ENCODE results near the gene SLC7A14. TPM values are rescaled to one million over a fixed set of nuclear protein-coding genes. Genes with fewer than 3 reads are reported as not detected.

SLC7A14 gene
- total and polyA plus RNA-seq, 2 of the 4 experiments (the other 2 are of a cell fraction): 2.7 to 6.8 TPM

- in situ Hi-C loops (cut with MboI; ENCODE audit: low sequenced_read_pairs) (loop anchor here (10.0 kb wide), 1 partner anchor 268 kb away; no protein-coding TSS in a partner anchor), dilution Hi-C loops (cut with HindIII; ENCODE audit: low sequenced_read_pairs, unreplicated experiment) (no loop called here), intact Hi-C loops (cut with micrococcal nuclease) (loop anchor here (5.0 kb wide), 1 partner anchor 196 kb away; no protein-coding TSS in a partner anchor)
- Histone ChIP-seq H2BK20ac (ENCODE audit: low read depth, low read length) (no peak overlapping the region), H3K79me1 (ENCODE audit: low read depth in 1 of 2, low read length in 2 of 2) (peaks cover 15 to 55% of the 10 kb centered on the region in 2 experiments; a peak in 3 of 4 replicates), H2BK15ac (ENCODE audit: low read depth, low read length) (no peak overlapping the region), H2AK9ac (replicated peaks; ENCODE audit: low read depth, low read length, poor library complexity) (no peak overlapping the region), H2BK120ac (ENCODE audit: low read depth, low read length) (no peak overlapping the region), H3K9me1 (ENCODE audit: insufficient read depth, low read length) (peaks cover 13% of the 10 kb centered on the region), H4K91ac (ENCODE audit: insufficient read depth, low read depth, low read length) (no peak overlapping the region), H3K27me3 (ENCODE audit: control insufficient read depth, insufficient read depth, low read length) (no peaks in the 10 kb centered on the region), H3K18ac (ENCODE audit: low read depth, low read length) (no peak overlapping the region), H3K9ac (ENCODE audit: low read depth, low read length) (no peak overlapping the region), H4K20me1 (ENCODE audit: insufficient read depth, low read length) (peaks cover 47% of the 10 kb centered on the region), H3K4me3 (ENCODE audit: insufficient read depth, low read depth, low read length) (no peak overlapping the region), H4K8ac (ENCODE audit: low read depth in 2 of 2, low read length in 2 of 2) (no peak overlapping the region), H3K36me3 (ENCODE audit: control insufficient read depth, insufficient read depth, low read length) (peaks cover 49% of the 10 kb centered on the region), H4K5ac (ENCODE audit: low read depth, low read length) (no peak overlapping the region), H3K23ac (ENCODE audit: low read depth, low read length) (peak overlapping the region; percentile 53), H3K27ac (ENCODE audit: insufficient read depth, low read length) (no peak overlapping the region), H2AK5ac (ENCODE audit: low read depth, low read length) (no peak overlapping the region), H3K9me3 (ENCODE audit: control insufficient read depth, insufficient read depth, low read length) (no peaks in the 10 kb centered on the region), H3K4me1 (ENCODE audit: control insufficient read depth, insufficient read depth, low read length) (peaks cover 9% of the 10 kb centered on the region; the same call in 1 of the 2 replicates), H2BK5ac (ENCODE audit: low read depth, low read length, poor library complexity, severe bottlenecking) (no peak overlapping the region), H3K56ac (ENCODE audit: extremely low read depth, insufficient read depth, low read length) (no peak overlapping the region), H3K14ac (replicated peaks; ENCODE audit: low read depth, low read length) (no peak overlapping the region), H3K4me2 (ENCODE audit: low read depth, low read length) (no peak overlapping the region), H2AFZ (replicated peaks; ENCODE audit: low read length, poor library complexity) (no peak overlapping the region), H3K4ac (ENCODE audit: low read depth, low read length) (no peak overlapping the region)
- no TSS peak for BruUV-seq (replicated peaks)
- ATAC-seq (ENCODE audit: low read depth) (no peak), DNase-seq (no peak)
- no peak for TF ChIP-seq RAD21 (IDR thresholded peaks at IDR 0.05; ENCODE audit: low read length)
- TF ChIP-seq BHLHE40 (IDR thresholded peaks at IDR 0.05; ENCODE audit: low read depth, low read length): no peak
- no peak for TF ChIP-seq POLR2A (IDR thresholded peaks at IDR 0.05; ENCODE audit: low read depth, low read length)
- TF ChIP-seq MXI1 (IDR thresholded peaks at IDR 0.05; ENCODE audit: borderline replicate concordance, low read depth, low read length): no peak
- TF ChIP-seq MAZ (IDR thresholded peaks at IDR 0.05; ENCODE audit: borderline replicate concordance, low read depth, low read length): no peak
- no peak for TF ChIP-seq USF2 (IDR thresholded peaks at IDR 0.05; ENCODE audit: low read depth, low read length)
- POLR2A ChIA-PET (ENCODE audit: unreplicated experiment): no interaction called here
- CTCF ChIA-PET: interaction anchor here (0.6 to 1.0 kb wide), 3 partner anchors 20 to 386 kb away, joined by 3 to 4 read pairs (median 3); no protein-coding TSS in a partner anchor
- WGBS, 2 experiments (ENCODE audit: extremely low coverage in 2 of 2, insufficient read length in 1 of 2): no CpG with 5 or more reads among the region's 2 CpGs
Observed at GRCh38 chr3:170426240-170426797, 159.6 kb downstream of the SLC7A14 start.

Measured in IMR-90 (cell line).